Renal cortex interstitium (tissue), 11 donors: ENCODE results near the gene YES1. TPM values are rescaled to one million over a fixed set of nuclear protein-coding genes. Genes with fewer than 3 reads are reported as not detected.
"Not testable (repeated sequence)": the region's sequence is repeated elsewhere in the genome, so short reads cannot be mapped to it uniquely, and the experiment has no call there.

Experiments
- DNase-seq, 11 donors: peaks; one replicate each; pipeline ENCODE4 v3.0.0-alpha.2; 2013; ENCODE audit warnings: low read depth in 9 of 11, low spot score in 4 of 11; ENCODE audit errors: extremely low read depth in 1 of 11
- polyA plus RNA-seq, 3 donors: library from polyadenylated mRNA; unstranded; fragments of 120-200 nt; gene quantifications; one replicate each; pipeline ENCODE4 v1.2.1, GENCODE V29; 2013; ENCODE audit not compliant: insufficient read length in 3 of 3

The YES1 gene
- polyA plus RNA-seq, 3 donors, result 67.1 to 76.0 (median 68.2) TPM

GRCh38 chr18:765764-766549 lies 46.1 kb downstream of the YES1 start:
- no peak for DNase-seq

- DNase-seq, result not testable (repeated sequence)
Measured at GRCh38 chr18:759864-760263, 52.2 kb downstream of the YES1 start.

- DNase-seq, result no peak
Measured at GRCh38 chr18:755506-755905, 56.5 kb downstream of the YES1 start.

- DNase-seq, result no peak
Measured at GRCh38 chr18:754656-755055, 57.4 kb downstream of the YES1 start.

- DNase-seq, result no peak
Measured at GRCh38 chr18:750456-750855, 61.6 kb downstream of the YES1 start.

- DNase-seq, result no peak
Measured at GRCh38 chr18:744832-745597, 67.0 kb downstream of the YES1 start.

- peak in 9 of 11 donors; percentile 8 to 18 (median 12) for DNase-seq
Measured at GRCh38 chr18:741931-742512, 70.0 kb downstream of the YES1 start.

GRCh38 chr18:732371-732770 lies 79.7 kb downstream of the YES1 start:
- no peak for DNase-seq

- DNase-seq, result no peak
Measured at GRCh38 chr18:731185-731584, 80.9 kb downstream of the YES1 start.

- no peak for DNase-seq
Measured at GRCh38 chr18:730692-731091, 81.3 kb downstream of the YES1 start.

GRCh38 chr18:730120-730519 lies 81.9 kb downstream of the YES1 start:
- DNase-seq, result not testable (repeated sequence)

- no peak for DNase-seq
Measured at GRCh38 chr18:725646-726045, 86.4 kb downstream of the YES1 start.

GRCh38 chr18:723541-724080 lies 88.4 kb downstream of the YES1 start:
- no peak for DNase-seq

GRCh38 chr18:717003-717402 lies 95.0 kb downstream of the YES1 start:
- no peak for DNase-seq

GRCh38 chr18:715626-716025 lies 96.4 kb downstream of the YES1 start:
- no peak for DNase-seq

- no peak for DNase-seq
Measured at GRCh38 chr18:713135-713490, 98.9 kb downstream of the YES1 start.

GRCh38 chr18:712401-713134 lies 99.5 kb downstream of the YES1 start, which contains the start of gene ENOSF1:
ENOSF1 (minus strand) TSS chr18:712630; CDS start chr18:712587, 43 bp downstream.
- peak in 10 of 11 donors; percentile 55 to 82 (median 72) for DNase-seq

GRCh38 chr18:711657-712400 lies 100.2 kb downstream of the YES1 start:
- DNase-seq, result peak in 9 of 11 donors; percentile 38 to 64 (median 53)
